HG03575 (cell line): ENCODE measurements around the gene DNAH10.
"Not testable (repeated sequence)": the region's sequence is repeated elsewhere in the genome, so short reads cannot be mapped to it uniquely, and the experiment has no call there.

Experiments used
- ATAC-seq: cut with Tn5 transposase; IDR thresholded peaks from one replicate; pipeline ENCODE4 v1.9.1; 2021; ENCODE audit not compliant: unreplicated experiment, insufficient number of reproducible peaks, low FRiP score; ENCODE audit errors: extremely low read depth

The DNAH10 gene

DNA sequence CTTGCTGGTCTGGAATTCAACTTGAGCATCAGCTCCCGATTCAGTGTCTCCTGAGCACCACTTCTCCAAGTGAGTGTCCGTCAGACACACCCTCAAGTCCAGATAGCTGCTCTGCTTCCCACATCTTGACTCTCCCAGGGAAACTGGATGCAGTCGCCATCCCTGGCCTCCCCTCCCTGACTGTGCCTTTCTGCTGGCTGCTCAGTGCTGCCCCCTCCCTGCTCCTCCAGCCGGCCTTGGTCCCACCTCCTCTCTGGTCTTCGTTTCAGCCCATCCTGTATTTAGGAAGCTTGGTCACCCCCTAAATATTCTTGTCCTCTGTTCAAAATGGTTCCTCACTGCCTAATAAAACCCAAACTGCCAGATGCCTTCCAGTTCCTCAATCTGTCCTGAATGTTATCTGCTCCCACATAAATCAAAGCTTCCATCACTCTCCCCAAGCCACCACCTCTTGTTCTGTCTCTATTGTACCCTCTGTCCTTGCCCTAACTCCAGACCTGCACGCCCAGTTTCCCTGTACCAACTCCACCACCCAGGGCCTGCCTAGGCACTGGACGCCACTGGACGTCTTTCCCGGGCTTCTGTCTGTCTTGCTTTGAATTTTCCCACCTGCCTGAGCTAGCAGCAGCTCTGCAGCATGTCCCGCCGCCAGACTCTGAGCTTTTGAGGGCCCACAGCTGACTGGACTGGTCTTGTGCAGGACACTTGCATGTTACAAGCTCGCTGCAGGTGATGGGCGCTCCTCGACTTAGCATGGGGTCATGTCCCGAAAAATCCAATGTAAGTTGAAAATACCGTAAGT lies 176.8 kb downstream of the DNAH10 start:
- no peak for ATAC-seq

- ATAC-seq: no peak
Measured at GRCh38 chr12:123939716-123940626, 177.9 kb downstream of the DNAH10 start.

- ATAC-seq: no peak
Measured at GRCh38 chr12:123940627-123940966, 178.5 kb downstream of the DNAH10 start.

DNA sequence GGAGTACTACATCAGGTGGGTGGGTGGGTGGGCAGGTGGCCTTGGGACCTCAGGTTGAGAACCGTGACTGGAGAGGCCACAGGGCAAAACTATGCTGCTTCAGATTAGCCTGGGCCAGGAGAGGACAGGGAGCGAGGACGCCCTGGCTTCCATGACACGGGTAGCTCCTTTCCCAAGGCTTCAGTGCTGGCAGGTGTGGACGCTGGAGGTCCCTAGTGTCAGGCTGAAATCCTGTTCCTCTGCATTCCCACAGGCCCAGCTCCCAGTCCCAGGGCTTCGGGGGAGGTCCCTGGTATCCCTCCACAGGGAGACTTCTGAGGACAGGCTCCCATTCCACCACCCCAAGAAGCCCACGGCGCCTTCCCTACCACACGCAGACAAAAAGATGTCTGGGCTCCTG lies 178.9 kb downstream of the DNAH10 start:
- ATAC-seq: no peak

- no peak for ATAC-seq
Measured at GRCh38 chr12:123941624-123942237, 179.6 kb downstream of the DNAH10 start.

- no peak for ATAC-seq
Measured at GRCh38 chr12:123942238-123942653, 180.1 kb downstream of the DNAH10 start.

GRCh38 chr12:123942911-123943648 lies 181.0 kb downstream of the DNAH10 start:
- ATAC-seq: no peak

DNA sequence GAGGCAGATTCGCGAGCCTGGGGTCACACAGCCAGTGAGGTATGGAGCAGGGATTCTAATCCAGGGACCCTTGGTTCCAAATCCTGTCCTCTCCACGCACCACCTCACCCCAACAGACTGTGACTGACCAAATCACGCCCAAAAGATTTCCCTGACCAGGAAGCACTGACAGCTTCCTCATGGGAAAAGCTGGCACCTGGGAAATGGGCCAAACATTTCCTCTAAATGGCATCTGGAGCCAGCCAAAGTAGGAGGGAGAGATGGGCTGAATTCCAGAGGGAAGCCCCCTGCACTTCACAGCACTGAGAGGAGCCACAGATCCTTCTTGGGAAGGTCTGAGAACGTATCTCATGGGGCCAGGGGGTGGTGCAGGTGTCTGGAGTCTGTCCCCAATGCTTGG lies 181.7 kb downstream of the DNAH10 start:
- ATAC-seq: no peak

DNA sequence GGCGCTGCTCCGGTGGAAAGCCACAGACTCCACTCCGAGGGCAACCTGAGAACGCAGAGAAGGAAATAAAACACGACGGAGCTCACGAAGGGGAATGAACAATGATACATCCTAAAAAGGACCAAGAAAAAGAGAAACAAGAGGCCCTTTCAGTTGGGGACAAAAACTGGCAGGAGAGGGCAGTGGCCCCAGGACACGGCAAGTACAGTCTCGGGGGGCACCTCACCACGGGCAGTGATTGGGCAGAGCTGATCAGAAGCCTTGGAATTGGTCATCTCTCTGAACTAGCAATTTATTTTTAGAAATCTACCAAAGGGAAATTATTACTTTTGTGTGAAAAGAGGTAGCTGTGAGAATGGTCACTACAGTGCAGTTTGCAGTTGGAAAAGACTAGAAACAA lies 182.6 kb downstream of the DNAH10 start:
- no peak for ATAC-seq

DNA sequence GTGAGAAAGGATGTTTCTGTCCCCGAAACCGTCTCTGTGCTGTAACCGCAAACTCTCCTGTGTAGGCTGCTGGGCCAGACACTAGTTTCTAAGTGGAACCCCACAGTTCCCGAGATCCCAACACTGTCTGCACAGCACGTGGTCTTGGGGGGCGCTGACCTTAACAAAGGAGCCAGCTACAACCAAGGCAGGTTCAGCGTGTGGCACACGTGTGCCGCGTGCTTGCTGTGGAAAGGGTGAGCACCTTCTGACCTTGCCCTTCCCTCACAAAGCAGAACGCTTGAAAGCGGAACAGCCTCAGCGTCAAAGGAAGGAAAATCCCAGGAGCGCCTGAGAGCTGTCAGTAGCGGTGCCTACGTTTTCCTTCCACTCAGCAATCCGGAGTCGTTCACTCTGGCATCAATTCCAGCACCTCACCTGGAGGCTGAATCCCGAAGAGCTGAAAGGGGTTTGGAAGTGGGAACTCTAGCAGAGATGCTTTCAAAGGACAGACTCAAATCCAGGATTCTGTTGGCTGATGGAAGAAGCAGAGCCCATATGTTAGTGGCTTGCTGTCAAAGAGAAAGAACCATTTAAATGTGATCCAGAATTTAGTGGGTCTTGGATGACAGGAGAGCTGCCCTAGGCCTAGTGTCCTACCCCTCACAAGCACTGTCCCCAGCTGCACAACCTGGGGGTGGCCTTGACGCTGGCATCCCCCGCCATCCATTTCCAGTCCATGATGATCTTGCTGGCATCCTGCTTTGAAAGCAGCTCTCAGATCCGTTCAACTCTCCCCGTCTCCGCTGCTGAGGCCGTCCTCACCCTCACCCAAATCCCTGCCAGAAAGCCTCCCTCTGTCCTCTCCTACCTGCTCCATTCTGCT lies 183.4 kb downstream of the DNAH10 start:
- no peak for ATAC-seq

DNA sequence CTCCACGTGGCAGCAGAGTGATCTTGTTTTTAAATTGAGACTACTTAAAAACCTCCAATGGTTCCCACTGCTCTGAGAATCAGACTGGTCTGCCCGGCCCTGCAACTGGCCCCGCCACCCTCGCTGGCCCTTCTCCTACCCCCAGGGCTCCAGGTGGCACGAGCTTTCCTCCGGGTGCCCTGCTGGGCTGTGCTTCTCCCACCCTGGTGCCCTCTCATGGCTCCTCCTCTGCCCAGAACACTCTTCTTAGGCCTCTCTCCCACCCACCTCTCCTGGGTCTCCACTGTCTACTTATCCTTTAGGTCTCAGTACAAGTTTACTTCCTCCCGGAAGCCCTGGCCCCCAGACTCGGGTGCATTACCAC lies 184.0 kb downstream of the DNAH10 start:
- no peak for ATAC-seq

DNA sequence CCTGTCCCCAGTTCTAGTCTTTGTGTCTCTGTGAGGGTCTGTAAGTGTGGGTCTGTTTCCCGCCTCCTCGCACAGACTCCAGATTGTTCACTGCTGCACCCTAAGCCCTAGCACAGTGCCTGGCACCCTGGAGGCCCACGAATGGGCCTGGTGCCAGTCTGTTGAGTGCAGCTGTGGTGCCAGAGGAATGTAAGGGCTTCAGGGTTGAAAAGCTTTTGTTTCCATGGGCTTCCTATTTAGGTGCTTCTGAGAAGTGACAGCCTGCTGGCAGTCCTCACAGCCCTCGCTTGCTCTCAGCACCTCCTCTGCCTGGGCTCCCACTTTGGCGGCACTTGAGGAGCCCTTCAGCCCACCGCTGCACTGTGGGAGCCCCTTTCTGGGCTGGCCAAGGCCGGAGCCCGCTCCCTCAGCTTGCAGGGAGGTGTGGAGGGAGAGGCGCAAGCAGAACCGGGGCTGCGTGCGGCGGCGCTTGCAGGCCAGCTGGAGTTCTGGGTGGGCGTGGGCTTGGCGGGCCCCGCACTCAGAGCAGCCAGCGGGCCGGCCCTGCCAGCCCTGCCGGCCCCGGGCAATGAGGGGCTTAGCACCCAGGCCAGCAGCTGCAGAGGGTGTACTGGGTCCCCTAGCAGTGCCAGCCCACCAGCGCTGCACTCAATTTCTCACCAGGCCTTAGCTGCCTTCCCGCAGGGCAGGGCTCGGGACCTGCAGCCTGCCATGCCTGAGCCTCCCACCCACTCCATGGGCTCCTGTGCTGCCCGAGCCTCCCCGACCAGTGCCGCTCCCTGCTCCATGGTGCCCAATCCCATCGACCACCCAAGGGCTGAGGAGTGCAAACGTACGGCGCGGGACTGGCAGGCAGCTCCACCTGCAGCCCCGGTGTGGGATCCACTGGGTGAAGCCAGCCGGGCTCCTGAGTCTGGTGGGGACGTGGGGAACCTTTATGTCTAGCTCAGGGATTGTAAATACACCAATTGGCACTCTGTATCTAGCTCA lies 184.7 kb downstream of the DNAH10 start:
- not testable (repeated sequence) for ATAC-seq

GRCh38 chr12:123947531-123947930 lies 185.4 kb downstream of the DNAH10 start:
- ATAC-seq: not testable (repeated sequence)

DNA sequence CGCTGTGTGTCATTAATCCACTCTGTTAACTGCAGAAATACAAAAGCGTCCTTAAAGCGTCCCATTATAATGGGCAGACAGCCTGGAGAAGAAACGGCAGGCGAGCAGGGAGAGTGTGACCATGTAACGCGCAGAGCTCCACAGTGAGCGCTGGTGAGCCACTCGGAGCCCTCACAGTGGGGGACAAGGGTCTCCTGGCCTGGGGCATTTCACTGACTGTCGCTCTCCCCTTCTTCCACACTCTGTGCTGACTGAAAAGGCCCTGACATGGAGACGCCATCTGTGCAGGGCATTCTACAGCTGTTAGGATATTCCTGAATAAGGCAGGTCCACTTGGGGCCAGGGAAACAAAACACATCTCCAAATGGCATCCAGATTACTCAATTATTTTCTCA lies 186.3 kb downstream of the DNAH10 start:
- ATAC-seq: no peak

GRCh38 chr12:123948796-123949769 lies 187.0 kb downstream of the DNAH10 start:
- ATAC-seq: no peak

GRCh38 chr12:123949770-123950165 lies 187.7 kb downstream of the DNAH10 start:
- ATAC-seq: no peak
